ENCODE measurements around the gene ARHGEF4. TPM values are rescaled to one million over a fixed set of nuclear protein-coding genes. Genes with fewer than 3 reads are reported as not detected.

The ARHGEF4 gene
- 0.72 and 1.2 TPM in 2 replicates for total RNA-seq (2014; rRNA removed; shearing (Covaris generic))
- 0.06 and 0.10 TPM in 2 replicates for polyA plus RNA-seq (2015; cell fraction: cytosol; rRNA removed)
- 0.69 and 0.88 TPM in 2 replicates for polyA plus RNA-seq (2015; cell fraction: nucleus; rRNA removed)

DNA sequence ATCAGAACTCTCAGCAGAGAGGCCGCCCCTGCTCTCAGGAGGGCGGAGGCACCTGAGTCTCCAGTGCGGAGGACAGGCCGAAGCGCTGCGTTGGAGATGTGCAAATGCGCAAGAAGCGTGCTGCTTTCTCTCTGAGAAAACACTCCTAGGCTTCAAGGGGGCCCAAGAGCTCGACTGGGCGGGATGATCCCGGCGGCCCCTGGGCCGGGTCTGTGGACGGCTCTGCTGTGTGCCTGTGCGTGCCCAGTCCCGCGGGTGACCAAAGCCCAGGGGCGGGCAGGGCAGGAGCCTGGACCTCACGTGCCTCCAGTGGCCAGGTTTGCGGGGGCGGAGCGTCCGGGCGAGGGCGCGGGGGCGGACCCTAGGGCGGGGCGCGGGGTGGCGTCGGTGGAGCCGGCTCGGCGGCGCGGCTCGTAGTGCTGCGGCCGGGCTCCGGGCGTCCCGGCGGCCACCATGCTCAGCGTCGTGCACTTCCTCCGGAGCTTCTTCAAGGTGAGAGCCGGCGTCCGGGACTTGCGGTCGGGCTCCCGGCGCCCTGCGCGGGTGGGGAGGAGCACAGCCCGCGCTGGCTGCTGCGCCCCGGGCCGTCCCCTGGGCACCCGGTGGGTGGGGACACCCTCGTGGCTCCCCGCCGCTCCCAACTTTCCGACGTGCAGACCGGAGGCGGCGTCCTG lies at the start of gene ARHGEF4:
Gene ARHGEF4, plus strand, starts transcription at position 414 of the 674 bp plus-strand sequence. Its CDS starts 40 bp downstream, at position 454.
- no peak for DNase-seq (ENCODE audit: low read depth)

- no peak for DNase-seq (ENCODE audit: low read depth)
These were observed 48.9 kb upstream of the ARHGEF4 start for GRCh38 chr2:130787841-130788240.

DNA sequence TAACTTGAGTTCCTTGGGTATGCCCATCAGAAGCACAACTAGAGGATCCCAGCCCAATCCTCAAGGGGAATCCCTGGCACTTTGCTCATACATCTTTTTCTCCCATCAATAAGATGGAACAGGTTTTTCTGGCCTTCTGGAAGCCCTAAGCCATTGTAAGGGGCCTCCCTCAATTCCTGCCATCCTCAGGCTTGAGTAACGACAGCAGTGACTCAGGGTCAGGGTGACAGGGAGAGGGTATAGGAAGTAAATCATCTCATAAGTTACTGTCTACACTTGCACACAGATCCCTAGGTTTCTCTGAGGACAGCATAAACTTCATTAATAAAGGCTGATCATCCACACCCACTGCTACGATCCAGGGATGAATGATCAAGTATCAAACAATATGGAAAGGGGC lies 46.4 kb upstream of the ARHGEF4 start:
- DNase-seq (ENCODE audit: low read depth): no peak

GRCh38 chr2:130790804-130791616 lies 45.7 kb upstream of the ARHGEF4 start:
- DNase-seq (ENCODE audit: low read depth): no peak

GRCh38 chr2:130791617-130791939 lies 45.1 kb upstream of the ARHGEF4 start:
- no peak for DNase-seq (ENCODE audit: low read depth)

DNA sequence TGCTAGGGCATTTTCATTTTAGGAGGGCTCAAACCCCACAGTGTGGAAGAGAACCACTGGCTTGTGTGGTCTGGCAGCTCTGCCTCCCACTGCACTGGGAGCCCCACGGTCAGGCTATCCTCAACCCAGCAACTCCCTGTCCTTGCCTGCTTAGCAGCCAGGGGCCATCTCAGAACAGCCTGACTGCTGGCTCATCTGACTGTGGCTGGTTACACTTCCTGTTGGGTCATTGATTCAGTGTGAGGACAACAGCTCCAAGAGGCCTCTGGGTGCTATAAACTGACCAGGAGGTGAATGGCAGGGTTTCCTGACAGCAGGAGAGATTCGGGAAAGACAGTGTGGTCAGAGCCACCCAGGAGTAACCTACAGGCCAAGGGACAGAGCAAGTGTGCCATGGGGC lies 41.3 kb upstream of the ARHGEF4 start:
- DNase-seq (ENCODE audit: low read depth): peak; percentile 21

DNA sequence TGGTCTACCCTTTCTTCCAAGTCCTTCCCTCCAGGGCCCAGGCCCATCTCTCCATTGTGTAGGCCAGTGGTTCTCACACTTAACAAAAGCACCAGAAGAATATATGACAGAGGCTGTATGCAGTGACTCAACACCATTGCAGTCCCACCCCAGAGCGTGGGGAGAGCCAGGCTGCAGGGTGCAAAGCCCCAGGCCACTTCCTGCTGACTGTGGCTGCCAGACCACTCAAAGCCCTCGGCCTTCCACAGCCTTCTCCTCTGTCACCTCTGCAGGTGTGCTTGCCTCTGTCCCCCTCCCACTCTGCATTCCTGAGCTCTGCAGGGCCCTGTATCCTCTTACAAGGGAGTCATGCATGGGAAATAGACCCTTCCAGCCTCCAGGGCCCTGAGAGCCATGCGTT lies 40.4 kb upstream of the ARHGEF4 start:
- peak; percentile 38 for DNase-seq (ENCODE audit: low read depth)

GRCh38 chr2:130797493-130798435 lies 39.0 kb upstream of the ARHGEF4 start:
- DNase-seq (ENCODE audit: low read depth): peak; percentile 76

DNA sequence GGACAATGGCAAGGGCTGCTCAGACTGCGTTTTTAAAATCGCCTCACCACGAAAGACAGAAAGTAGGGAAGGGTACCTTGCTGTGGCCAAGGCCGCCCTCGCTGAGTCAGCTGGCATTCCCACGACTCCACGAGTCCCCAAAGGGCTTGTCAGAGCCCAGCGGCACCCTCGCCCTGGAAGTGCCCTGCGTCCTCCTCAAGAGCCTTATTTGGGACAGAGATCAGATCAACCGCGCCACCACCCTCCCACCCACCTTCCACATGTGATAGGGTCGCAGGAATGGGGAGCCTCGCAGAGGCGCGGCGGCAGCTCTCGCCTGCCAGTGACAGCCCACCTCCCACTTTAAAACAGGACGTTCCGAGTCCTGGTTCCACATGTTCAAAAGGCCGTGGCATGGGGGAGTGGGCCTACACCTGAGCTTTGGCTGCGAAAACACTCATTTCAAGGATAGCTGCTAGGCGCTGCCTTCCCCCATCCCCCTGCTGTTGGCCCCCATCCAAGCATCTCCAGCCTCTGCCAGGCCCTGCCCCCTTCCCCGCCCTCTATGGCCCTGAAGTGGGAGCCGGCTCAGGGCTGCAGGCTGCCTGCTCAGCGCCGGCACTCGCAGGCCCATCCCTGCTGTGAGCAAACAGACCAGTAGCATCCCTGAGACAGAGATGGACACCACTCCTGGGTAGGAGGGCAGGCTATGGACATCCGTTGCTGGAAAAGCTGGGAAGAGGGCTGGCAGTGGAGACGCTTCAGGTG lies 38.1 kb upstream of the ARHGEF4 start:
- DNase-seq (ENCODE audit: low read depth): no peak

- no peak for DNase-seq (ENCODE audit: low read depth)
These were observed 37.4 kb upstream of the ARHGEF4 start for GRCh38 chr2:130799295-130799694.

- no peak for DNase-seq (ENCODE audit: low read depth)
These were observed 31.1 kb upstream of the ARHGEF4 start for GRCh38 chr2:130805613-130806012.

GRCh38 chr2:130806370-130806769 lies 30.3 kb upstream of the ARHGEF4 start:
- DNase-seq (ENCODE audit: low read depth): no peak

DNA sequence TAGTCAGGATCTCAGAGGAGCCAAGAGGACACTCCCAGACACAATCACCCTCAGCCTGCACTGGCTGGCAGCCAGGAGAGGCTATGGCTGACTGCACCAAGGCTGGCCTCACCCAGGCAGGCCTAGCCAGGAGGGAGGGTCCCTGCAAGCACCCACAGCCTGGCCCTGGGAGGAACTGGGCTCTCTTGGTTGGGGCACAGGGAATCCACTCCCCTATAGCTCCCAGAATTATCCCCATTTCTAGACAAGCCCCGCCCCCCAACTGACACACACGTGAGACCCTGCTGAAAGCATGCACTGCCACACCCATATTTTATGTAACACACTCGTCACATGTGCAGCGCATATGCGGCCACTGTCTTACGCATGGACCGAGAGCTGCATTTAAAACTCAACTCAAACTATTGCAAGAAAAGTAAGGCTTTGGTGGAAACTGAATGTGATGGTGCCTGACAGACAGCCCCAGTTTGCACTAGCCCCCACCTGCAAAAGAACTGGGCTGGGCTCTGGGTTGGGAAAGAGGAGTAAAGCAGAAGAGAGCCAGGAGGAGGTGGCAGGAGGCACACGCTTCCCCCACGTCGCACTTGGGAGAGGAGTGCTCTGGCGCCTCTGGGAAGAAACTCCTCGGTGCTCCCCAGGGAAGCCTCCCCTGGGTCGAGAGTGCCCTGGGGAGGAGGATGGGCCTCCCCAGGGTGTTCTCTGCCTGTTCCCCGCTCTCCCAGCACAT lies 28.9 kb upstream of the ARHGEF4 start:
- DNase-seq (ENCODE audit: low read depth): no peak

DNA sequence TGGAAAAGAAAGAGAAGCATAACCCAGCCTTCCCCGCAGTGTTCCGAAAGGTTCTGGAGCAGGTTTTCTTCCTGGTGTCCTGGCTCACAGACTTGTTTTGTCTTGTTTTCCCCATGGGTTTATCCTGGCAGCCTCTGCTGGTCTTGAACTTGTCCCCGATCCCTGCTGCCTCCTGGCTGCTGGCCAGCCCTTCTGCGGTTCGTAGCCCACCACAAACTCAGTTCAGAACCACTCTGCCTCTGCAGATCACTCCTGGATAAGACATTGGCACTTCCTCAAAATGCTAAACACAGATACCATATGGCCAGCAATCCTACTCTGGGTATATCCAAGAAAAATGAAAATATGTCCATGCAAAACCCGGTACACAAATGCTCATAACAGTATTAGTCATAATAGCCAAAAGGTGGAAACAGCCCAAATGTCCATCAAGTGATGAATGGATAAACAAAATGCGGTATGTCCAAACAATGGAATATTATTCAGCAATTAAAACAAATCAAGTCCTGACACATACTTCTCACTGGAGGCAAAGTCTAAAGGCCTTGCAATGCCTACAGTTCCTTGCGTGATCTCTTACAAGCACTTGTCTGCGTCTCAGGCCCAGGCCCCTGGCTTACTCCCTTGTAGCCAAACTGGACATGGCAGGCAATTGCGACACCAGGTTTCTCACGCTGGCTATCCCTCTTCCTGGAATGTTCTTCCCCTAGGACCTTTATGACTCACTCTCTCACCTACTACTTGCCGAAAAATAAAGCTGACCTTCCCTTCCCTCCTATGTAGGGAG lies 28.0 kb upstream of the ARHGEF4 start:
- peak; percentile 65 for DNase-seq (ENCODE audit: low read depth)

- no peak for DNase-seq (ENCODE audit: low read depth)
These were observed 26.2 kb upstream of the ARHGEF4 start for GRCh38 chr2:130810490-130810889.

GRCh38 chr2:130813722-130814121 lies 23.0 kb upstream of the ARHGEF4 start:
- DNase-seq (ENCODE audit: low read depth): no peak

GRCh38 chr2:130814931-130815680 lies 21.6 kb upstream of the ARHGEF4 start:
- no peak for DNase-seq (ENCODE audit: low read depth)

DNA sequence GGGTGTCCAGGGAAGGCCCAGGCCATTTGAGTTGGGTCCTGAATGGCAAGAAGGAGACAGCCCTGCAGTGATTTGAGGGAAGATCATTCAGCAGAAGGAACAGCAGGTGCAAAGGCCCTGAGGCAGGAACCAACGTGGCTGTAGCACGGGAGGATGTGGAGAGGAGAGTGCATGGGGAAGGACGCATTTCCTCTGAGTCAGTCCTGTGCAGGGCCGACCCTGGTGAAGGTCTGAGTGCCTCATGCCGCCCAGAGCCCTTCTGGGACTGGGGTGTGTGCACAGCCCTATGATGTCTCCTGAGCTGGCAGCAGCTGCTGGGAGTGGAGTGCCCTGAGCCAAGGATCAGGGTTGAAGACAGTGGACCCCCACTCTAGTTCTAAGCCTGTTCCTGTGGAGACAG lies 17.9 kb upstream of the ARHGEF4 start:
- peak; percentile 46 for DNase-seq (ENCODE audit: low read depth)

- DNase-seq (ENCODE audit: low read depth): no peak
These were observed 17.5 kb upstream of the ARHGEF4 start for GRCh38 chr2:130819226-130819607.
